ENCODE measurements around the gene SNED1. TPM values are rescaled to one million over a fixed set of nuclear protein-coding genes. Genes with fewer than 3 reads are reported as not detected.

The SNED1 gene
- total RNA-seq, 2 experiments from 2014 or later: 1.4 to 1.8 TPM

- H3K27me3 Mint-ChIP-seq: no peaks in the 10 kb centered on the region
- H3K9me3 Mint-ChIP-seq: no peaks in the 10 kb centered on the region
- intact Hi-C loops (cut with micrococcal nuclease): no loop called here
- H3K27ac Mint-ChIP-seq: peak overlapping the region; percentile 90
- ATAC-seq: no peak
- H3K4me1 Mint-ChIP-seq (ENCODE audit: low read depth): peaks cover 55% of the 10 kb centered on the region
- POLR2A ChIA-PET: interaction anchor here (1.0 to 3.8 kb wide), 4 partner anchors 12 to 55 kb away, joined by 3 to 24 read pairs (median 9); partner anchors contain the start of genes PASK and PPP1R7
- no peak overlapping the region for H3K4me3 Mint-ChIP-seq
- no peak for DNase-seq
- CTCF ChIA-PET: no interaction called here
- TF ChIP-seq, protein P1, sequence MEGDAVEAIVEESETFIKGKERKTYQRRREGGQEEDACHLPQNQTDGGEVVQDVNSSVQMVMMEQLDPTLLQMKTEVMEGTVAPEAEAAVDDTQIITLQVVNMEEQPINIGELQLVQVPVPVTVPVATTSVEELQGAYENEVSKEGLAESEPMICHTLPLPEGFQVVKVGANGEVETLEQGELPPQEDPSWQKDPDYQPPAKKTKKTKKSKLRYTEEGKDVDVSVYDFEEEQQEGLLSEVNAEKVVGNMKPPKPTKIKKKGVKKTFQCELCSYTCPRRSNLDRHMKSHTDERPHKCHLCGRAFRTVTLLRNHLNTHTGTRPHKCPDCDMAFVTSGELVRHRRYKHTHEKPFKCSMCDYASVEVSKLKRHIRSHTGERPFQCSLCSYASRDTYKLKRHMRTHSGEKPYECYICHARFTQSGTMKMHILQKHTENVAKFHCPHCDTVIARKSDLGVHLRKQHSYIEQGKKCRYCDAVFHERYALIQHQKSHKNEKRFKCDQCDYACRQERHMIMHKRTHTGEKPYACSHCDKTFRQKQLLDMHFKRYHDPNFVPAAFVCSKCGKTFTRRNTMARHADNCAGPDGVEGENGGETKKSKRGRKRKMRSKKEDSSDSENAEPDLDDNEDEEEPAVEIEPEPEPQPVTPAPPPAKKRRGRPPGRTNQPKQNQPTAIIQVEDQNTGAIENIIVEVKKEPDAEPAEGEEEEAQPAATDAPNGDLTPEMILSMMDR (IDR thresholded peaks at IDR 0.05): no peak
- H3K36me3 Mint-ChIP-seq (ENCODE audit: low read depth): peaks cover 65% of the 10 kb centered on the region
Observed at GRCh38 chr2:241094924-241095420, 96.6 kb downstream of the SNED1 start.

DNA sequence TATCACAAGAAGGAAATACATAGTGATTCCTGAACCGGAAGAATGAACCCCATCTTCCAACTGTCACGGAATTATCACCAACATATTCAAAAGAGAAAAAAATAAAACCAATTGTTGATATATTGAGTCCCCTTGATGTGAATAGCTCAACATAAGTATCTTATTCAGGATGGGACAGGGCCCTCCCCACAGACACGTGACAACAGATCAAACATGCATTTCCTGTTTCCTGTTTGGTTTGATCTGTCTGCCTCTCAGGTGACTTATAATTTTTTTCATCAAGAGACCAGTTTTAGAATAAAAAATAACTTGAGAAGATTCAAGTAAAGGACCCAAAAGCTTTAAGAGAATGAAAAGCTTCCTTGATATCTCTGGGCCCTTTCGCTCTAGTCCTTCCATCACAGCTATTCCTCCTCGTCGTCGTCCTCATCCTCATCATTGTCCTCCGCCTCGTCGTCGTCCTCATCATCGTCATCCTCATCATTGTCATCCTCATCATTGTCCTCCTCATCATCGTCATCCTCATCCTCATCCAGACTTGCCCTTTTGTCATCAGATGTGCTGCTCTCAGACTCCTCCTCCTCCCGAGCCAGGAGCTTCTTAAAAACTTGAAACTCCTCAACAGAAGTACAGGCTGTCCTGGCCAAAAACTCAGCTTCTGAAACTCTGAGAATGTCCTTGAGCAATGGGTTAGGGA, 97.3 kb downstream of the SNED1 start:
- TF ChIP-seq, protein P1 (IDR thresholded peaks at IDR 0.05): no peak
- Mint-ChIP-seq H3K4me1 (ENCODE audit: low read depth) (peaks cover 61% of the 10 kb centered on the region), H3K4me3 (peak overlapping the region; percentile 13), H3K27me3 (no peaks in the 10 kb centered on the region), H3K27ac (peak overlapping the region; percentile 90), H3K36me3 (ENCODE audit: low read depth) (peaks cover 64% of the 10 kb centered on the region), H3K9me3 (no peaks in the 10 kb centered on the region)
- DNase-seq (peak; percentile 57), ATAC-seq (peak; percentile 81)
- intact Hi-C loops (cut with micrococcal nuclease): no loop called here
- POLR2A ChIA-PET: interaction anchor here (2.6 to 3.8 kb wide), 3 partner anchors 13 to 54 kb away, joined by 9 to 24 read pairs (median 9); partner anchors contain the start of genes PASK and PPP1R7
- CTCF ChIA-PET: interaction anchor here (0.8 to 1.1 kb wide), 2 partner anchors 16 to 17 kb away, joined by 3 read pairs; no protein-coding TSS in a partner anchor

GRCh38 chr2:241096979-241097378, 98.6 kb downstream of the SNED1 start:
- ChIA-PET POLR2A (interaction anchor here (0.7 to 3.8 kb wide), 2 partner anchors 15 to 233 kb away, joined by 3 to 24 read pairs; no protein-coding TSS in a partner anchor), CTCF (no interaction called here)
- DNase-seq (no peak), ATAC-seq (peak; percentile 31)
- H3K27ac Mint-ChIP-seq: peak overlapping the region; percentile 90
- H3K4me3 Mint-ChIP-seq: no peak overlapping the region
- intact Hi-C loops (cut with micrococcal nuclease): no loop called here
- no peaks in the 10 kb centered on the region for H3K9me3 Mint-ChIP-seq
- TF ChIP-seq, protein P1 (IDR thresholded peaks at IDR 0.05): no peak
- peaks cover 63% of the 10 kb centered on the region for H3K4me1 Mint-ChIP-seq (ENCODE audit: low read depth)
- H3K36me3 Mint-ChIP-seq (ENCODE audit: low read depth): peaks cover 56% of the 10 kb centered on the region
- no peaks in the 10 kb centered on the region for H3K27me3 Mint-ChIP-seq

DNA sequence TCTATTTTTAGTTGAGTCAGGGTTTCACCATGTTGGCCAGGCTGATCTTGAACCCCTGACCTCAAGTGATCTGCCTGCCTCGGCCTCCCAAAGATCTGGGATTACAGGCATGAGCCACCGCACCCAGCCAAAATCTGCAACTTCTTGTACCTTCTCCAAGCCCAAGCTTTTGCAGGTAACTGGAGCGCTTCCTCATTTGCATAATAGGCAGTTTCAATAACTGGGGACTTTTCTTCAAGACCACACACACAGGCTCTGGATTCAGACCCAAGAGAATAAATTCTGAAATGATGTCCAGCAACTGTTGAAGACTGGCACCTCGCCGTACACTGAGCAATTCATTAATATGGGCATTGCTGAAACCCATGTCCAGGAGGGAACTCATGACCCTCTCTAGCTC, 100.8 kb downstream of the SNED1 start:
- ATAC-seq (no peak), DNase-seq (no peak)
- Mint-ChIP-seq H3K9me3 (no peaks in the 10 kb centered on the region), H3K27me3 (no peaks in the 10 kb centered on the region), H3K4me1 (ENCODE audit: low read depth) (peaks cover 70% of the 10 kb centered on the region), H3K27ac (peak overlapping the region; percentile 10), H3K4me3 (no peak overlapping the region), H3K36me3 (ENCODE audit: low read depth) (peaks cover 49% of the 10 kb centered on the region)
- TF ChIP-seq, protein P1 (IDR thresholded peaks at IDR 0.05): no peak
- intact Hi-C loops (cut with micrococcal nuclease): no loop called here
- ChIA-PET POLR2A (interaction anchor here (0.6 to 4.9 kb wide), 4 partner anchors 9 to 407 kb away, joined by 3 to 38 read pairs (median 4); partner anchors contain the start of gene PASK), CTCF (no interaction called here)

Data from activated CD8-positive, alpha-beta T cell treated with anti-CD3 and anti-CD28 coated beads for 36 hours (primary cell).